ENCODE measurements around the gene CHST14. TPM values are rescaled to one million over a fixed set of nuclear protein-coding genes. Genes with fewer than 3 reads are reported as not detected.

Gene CHST14
- total RNA-seq, 2 experiments from 2014 or later, result 5.4 to 6.2 TPM

GRCh38 chr15:40513609-40514008 lies 42.8 kb downstream of the CHST14 start:
- H3K36me3 Mint-ChIP-seq (ENCODE audit: low read depth), result no peaks in the 10 kb centered on the region
- H3K27me3 Mint-ChIP-seq, result peaks cover 38% of the 10 kb centered on the region
- intact Hi-C loops (cut with DNase I, micrococcal nuclease), result no loop called here
- no peak overlapping the region for H3K27ac Mint-ChIP-seq
- ChIA-PET POLR2A (interaction anchor here (0.7 kb wide), 1 partner anchor 27 kb away, joined by 4 read pairs; no protein-coding TSS in a partner anchor), CTCF (interaction anchor here (0.5 to 1.5 kb wide), 2 partner anchors 76 to 429 kb away, joined by 3 read pairs; no protein-coding TSS in a partner anchor)
- peaks cover 7% of the 10 kb centered on the region for H3K4me1 Mint-ChIP-seq
- no peak overlapping the region for H3K4me3 Mint-ChIP-seq
- no peak for ATAC-seq
- no peaks in the 10 kb centered on the region for H3K9me3 Mint-ChIP-seq (ENCODE audit: low read depth)
- DNase-seq, result no peak

GRCh38 chr15:40516322-40516721 lies 45.5 kb downstream of the CHST14 start:
- DNase-seq, result no peak
- CTCF ChIA-PET, result no interaction called here
- Mint-ChIP-seq H3K4me1 (peaks cover 6% of the 10 kb centered on the region), H3K4me3 (no peak overlapping the region), H3K27ac (no peak overlapping the region), H3K9me3 (ENCODE audit: low read depth) (no peaks in the 10 kb centered on the region), H3K27me3 (peaks cover 25% of the 10 kb centered on the region), H3K36me3 (ENCODE audit: low read depth) (no peaks in the 10 kb centered on the region)
- ATAC-seq, result no peak
- intact Hi-C loops (cut with DNase I, micrococcal nuclease), result no loop called here
- POLR2A ChIA-PET, result no interaction called here

Other genes starting within 250 kb of the CHST14 start
- under 1 TPM; 0.30 to 0.53 TPM for gene PAK6, start 231.9 kb upstream of the CHST14 start, total RNA-seq
- not detected for gene ANKRD63, start 187.9 kb upstream of the CHST14 start, total RNA-seq
- 10 to 100 TPM; 67.9 to 86.8 TPM for gene PLCB2, start 163.0 kb upstream of the CHST14 start, total RNA-seq
- 10 to 100 TPM in 1 of 2 experiments, 1 to 10 TPM in 1; 9.9 to 11.2 TPM for gene INAFM2, start 147.3 kb upstream of the CHST14 start, total RNA-seq
- under 1 TPM; 0.65 to 0.98 TPM for gene CCDC9B, start 130.0 kb upstream of the CHST14 start, total RNA-seq
- gene PHGR1, start 120.0 kb upstream of the CHST14 start, total RNA-seq, result not detected
- gene DISP2, start 112.8 kb upstream of the CHST14 start, total RNA-seq, result under 1 TPM; 0.02 to 0.04 TPM
- gene KNSTRN, start 88.3 kb upstream of the CHST14 start, total RNA-seq, result 10 to 100 TPM; 56.2 to 58.8 TPM
- 10 to 100 TPM; 30.8 to 46.2 TPM for gene IVD, start 65.2 kb upstream of the CHST14 start, total RNA-seq
- 10 to 100 TPM; 15.3 to 16.7 TPM for gene BAHD1, start 30.0 kb upstream of the CHST14 start, total RNA-seq
- gene CCDC32, start 94.1 kb downstream of the CHST14 start, total RNA-seq, result 10 to 100 TPM; 14.2 to 24.5 TPM
- 10 to 100 TPM; 11.0 to 14.0 TPM for gene RPUSD2, start 98.3 kb downstream of the CHST14 start, total RNA-seq
- 10 to 100 TPM; 26.2 to 33.5 TPM for gene KNL1, start 123.3 kb downstream of the CHST14 start, total RNA-seq
- gene RAD51, start 224.2 kb downstream of the CHST14 start, total RNA-seq, result 10 to 100 TPM; 73.5 to 75.3 TPM